Transverse colon (tissue), 4 donors: ENCODE measurements around the gene KRTAP10-9. TPM values are rescaled to one million over a fixed set of nuclear protein-coding genes. Genes with fewer than 3 reads are reported as not detected.
"Not testable (repeated sequence)": the region's sequence is repeated elsewhere in the genome, so short reads cannot be mapped to it uniquely, and the experiment has no call there.

Experiments used
- DNase-seq: peaks from one replicate; pipeline ENCODE4 v3.0.0-alpha.2; 2019
- H3K27ac ChIP-seq, 4 donors: fragments of 200-600 bp; sonication (generic); 2 replicates each; pipeline ENCODE4 v1.5.1; 2016 to 2018; ENCODE audit warnings: inconsistent platforms in 4 of 4
- H3K27me3 ChIP-seq: fragments of 200-600 bp; sonication (generic); 2 replicates; pipeline ENCODE4 v1.5.1; 2017; ENCODE audit warnings: inconsistent platforms
- H3K36me3 ChIP-seq, 4 donors: fragments of 200-600 bp; sonication (generic); 2 replicates each; pipeline ENCODE4 v1.5.1; 2017 to 2019; ENCODE audit warnings: inconsistent platforms in 4 of 4
- H3K4me1 ChIP-seq, 4 donors: fragments of 200-600 bp; sonication (generic); 2 replicates each; pipeline ENCODE4 v1.5.1; 2017 to 2020; ENCODE audit warnings: inconsistent platforms in 4 of 4
- H3K4me3 ChIP-seq, 4 donors: fragments of 200-600 bp; sonication (generic); 1 replicate in 1 of 4; 2 replicates in 3 of 4; pipeline versions ENCODE4 v1.5.1 to v1.6.1; 2017 to 2019; ENCODE audit warnings: inconsistent platforms in 4 of 4
- H3K9me3 ChIP-seq, 2 donors: fragments of 200-600 bp; sonication (generic); 2 replicates each; pipeline ENCODE4 v1.5.1; 2017 to 2019; ENCODE audit warnings: inconsistent platforms in 2 of 2
- CTCF ChIP-seq, 5 experiments: fragments of 200-600 bp in 3 of 5; fragments of 450-650 bp in 2 of 5; sonication (generic) in 3 of 5; IDR thresholded peaks; 1 replicate in 2 of 5; 2 replicates in 3 of 5; pipeline ENCODE4 v1.5.1; 2016 to 2017; ENCODE audit warnings: antibody characterized with exemption in 5 of 5, inconsistent platforms in 3 of 5, mild to moderate bottlenecking in 2 of 5, moderate library complexity in 1 of 5
- EP300 ChIP-seq: sonication (generic); formaldehyde crosslinking; IDR thresholded peaks from one replicate; pipeline ENCODE4 v1.6.1; 2017; ENCODE audit warnings: antibody characterized with exemption, low read depth
- POLR2A ChIP-seq: fragments of 450-650 bp; IDR thresholded peaks from one replicate; pipeline ENCODE4 v1.6.1; 2016; ENCODE audit warnings: antibody characterized with exemption, mild to moderate bottlenecking, moderate library complexity
- POLR2AphosphoS5 ChIP-seq, 3 donors: sonication (generic); formaldehyde crosslinking; IDR thresholded peaks; one replicate each; pipeline ENCODE4 v1.6.1; 2016; ENCODE audit warnings: antibody characterized with exemption in 3 of 3
- WGBS, 2 donors: methylation state at CpG; one replicate each; pipeline ENCODE4 v1.1.5; 2018; ENCODE audit warnings: low coverage in 1 of 2; 5-methylcytosine and 5-hydroxymethylcytosine counted together
- in situ Hi-C, 4 donors: fragments of 200-750 bp; cut with MboI; loops; one replicate each; pipeline versions ENCODE4 v1.15.0 to v1.15.1; 2017; ENCODE audit warnings: low sequenced_read_pairs in 3 of 4, low pct_ligation_motif_present in 1 of 4, low pct_unique_long_range_greater_than_20kb in 1 of 4
- intact Hi-C: fragments of 100-400 bp; cut with DNase I; formaldehyde crosslinking; loops from one replicate; pipeline ENCODE4 v1.15.1; 2023; ENCODE audit warnings: low total_unique reads
- total RNA-seq, 4 donors: library from RNA; depleted of rRNA; stranded (reverse); fragments of >200 nt; gene quantifications; one replicate each; pipeline ENCODE4 v1.1.0, GENCODE V29; 2016

Gene KRTAP10-9
- total RNA-seq, 4 donors from 2014 or later = not detected

GRCh38 chr21:44637018-44637850 lies 10.3 kb downstream of the KRTAP10-9 start, which contains the start of gene KRTAP10-10:
Gene KRTAP10-10, plus strand, starts transcription at chr21:44637356. Its CDS starts 62 bp downstream, at chr21:44637418.
- intact Hi-C loops (no loop called here), in situ Hi-C loops (no loop called here)
- Histone ChIP-seq H3K36me3 (no peaks in the 10 kb centered on the region), H3K4me1 (no peaks in the 10 kb centered on the region), H3K4me3 (no peak within 1 kb of the TSS), H3K9me3 (peaks cover 1 to 9% of the 10 kb centered on the region in 2 donors), H3K27me3 (peaks cover 10% of the 10 kb centered on the region), H3K27ac (no peak within 1 kb of the TSS)
- 58% methylated on average over 19 of the region's 21 CpGs; no CpG with 5 or more reads in 1 of the 2 donors for WGBS, 2 donors
- TF ChIP-seq CTCF (IDR thresholded peaks at IDR 0.05) = no peak
- TF ChIP-seq EP300 = no peak
- TF ChIP-seq POLR2AphosphoS5 (IDR thresholded peaks at IDR 0.05) = no peak
- no peak for TF ChIP-seq POLR2A
- DNase-seq = no peak

GRCh38 chr21:44637851-44638348 lies 11.0 kb downstream of the KRTAP10-9 start:
- DNase-seq, H3K4me1 ChIP-seq, intact Hi-C loops, in situ Hi-C loops, H3K4me3 ChIP-seq, H3K27ac ChIP-seq, H3K27me3 ChIP-seq, H3K9me3 ChIP-seq, H3K36me3 ChIP-seq: not testable (repeated sequence)
- WGBS, 2 donors = 52% methylated on average over 10 of the region's 12 CpGs; no CpG with 5 or more reads in 1 of the 2 donors

DNA sequence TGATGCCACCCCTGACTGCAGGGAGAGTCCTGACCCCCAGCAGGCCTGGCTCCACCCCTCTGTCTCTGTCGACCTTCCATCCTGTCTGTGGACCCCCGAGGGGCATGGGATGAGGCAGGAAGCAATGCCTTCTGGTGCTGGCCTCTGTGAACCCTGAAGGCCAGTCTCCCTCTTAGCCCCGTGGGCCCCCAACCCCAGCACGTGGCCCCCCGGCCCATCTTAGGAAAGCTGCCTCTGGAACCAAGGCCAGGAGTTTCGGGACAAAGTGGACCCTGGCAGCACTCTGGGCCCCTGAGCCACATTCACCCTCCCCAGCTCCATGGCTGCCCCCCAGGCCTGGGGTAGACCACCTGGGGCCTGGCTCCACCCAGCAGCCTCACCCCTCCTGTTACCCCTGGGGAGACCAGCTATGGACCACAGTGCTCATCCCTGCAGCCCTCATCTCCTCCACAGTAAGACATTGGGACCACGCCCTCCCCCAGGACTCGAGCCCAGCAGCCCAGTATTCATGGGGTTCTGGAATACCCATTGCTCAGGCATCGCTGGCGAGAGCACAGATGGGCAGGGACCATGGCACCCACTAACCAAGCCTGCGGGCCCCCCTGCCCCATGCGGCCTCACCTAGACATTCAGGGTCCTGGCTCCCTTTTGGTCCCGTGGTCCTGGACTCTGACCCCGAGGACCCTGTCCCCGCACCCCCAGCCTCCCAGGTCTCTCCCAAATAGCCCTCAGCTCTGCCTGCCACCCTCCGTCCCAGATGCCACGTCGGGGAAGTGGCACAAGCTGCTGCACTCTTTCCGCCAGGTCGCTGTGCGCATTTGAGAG lies 11.8 kb downstream of the KRTAP10-9 start:
- intact Hi-C loops, H3K4me1 ChIP-seq, H3K27me3 ChIP-seq, H3K9me3 ChIP-seq, DNase-seq, H3K36me3 ChIP-seq, H3K27ac ChIP-seq, in situ Hi-C loops, H3K4me3 ChIP-seq: not testable (repeated sequence)
- WGBS, 2 donors = 77% methylated on average over 20 of the region's 21 CpGs; no CpG with 5 or more reads in 1 of the 2 donors

- H3K9me3 ChIP-seq = peaks cover 0 to 3% of the 10 kb centered on the region in 2 donors
- intact Hi-C loops (no loop called here), in situ Hi-C loops (no loop called here)
- no peaks in the 10 kb centered on the region for H3K4me1 ChIP-seq
- H3K27ac ChIP-seq = no peak overlapping the region
- peaks cover 10% of the 10 kb centered on the region for H3K27me3 ChIP-seq
- 92% methylated on average over 10 of the region's 12 CpGs; no CpG with 5 or more reads in 1 of the 2 donors for WGBS, 2 donors
- H3K4me3 ChIP-seq = no peak overlapping the region
- H3K36me3 ChIP-seq = no peaks in the 10 kb centered on the region
- TF ChIP-seq EP300 (no peak), CTCF (IDR thresholded peaks at IDR 0.05) (no peak)
- no peak for DNase-seq
These were observed 12.4 kb downstream of the KRTAP10-9 start for GRCh38 chr21:44639331-44639655.

DNA sequence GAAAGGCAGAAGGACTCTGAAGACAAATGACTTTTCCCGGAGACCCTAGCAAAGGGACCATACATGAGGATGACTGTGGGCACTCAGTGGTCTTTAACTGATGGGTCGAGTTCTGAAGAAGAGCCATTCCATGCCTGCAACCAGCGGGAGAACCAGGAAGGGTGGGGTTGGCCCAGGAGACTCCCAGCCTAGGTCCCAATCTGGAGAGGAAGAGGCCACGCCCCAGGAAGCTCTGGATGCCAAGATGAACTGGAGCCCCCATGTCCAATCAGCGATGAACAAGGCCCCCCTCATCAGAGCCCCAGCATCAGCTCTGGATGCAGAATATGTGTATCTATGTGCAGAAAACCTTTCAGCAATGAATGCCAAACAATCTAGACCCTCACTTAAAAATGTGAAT lies 13.9 kb downstream of the KRTAP10-9 start:
- intact Hi-C loops = no loop called here
- TF ChIP-seq EP300 (no peak), CTCF (IDR thresholded peaks at IDR 0.05) (no peak), POLR2AphosphoS5 (IDR thresholded peaks at IDR 0.05) (no peak), POLR2A (no peak)
- Histone ChIP-seq H3K9me3 (peaks cover 3 to 4% of the 10 kb centered on the region in 2 donors), H3K27me3 (peaks cover 10% of the 10 kb centered on the region), H3K4me3 (no peak overlapping the region), H3K36me3 (no peaks in the 10 kb centered on the region), H3K27ac (no peak overlapping the region), H3K4me1 (no peaks in the 10 kb centered on the region)
- 75 to 79% methylated on average over 2 to 5 of the region's 5 CpGs for WGBS, 2 donors
- no peak for DNase-seq
- in situ Hi-C loops = no loop called here
